Neural cell (in vitro differentiated cells): Measurements from ENCODE around the gene TRAPPC5.

ENCODE experiments used
- CTCF ChIP-seq: fragments of 450-650 bp; IDR thresholded peaks from 2 replicates; pipeline ENCODE4 v1.5.1; 2014; ENCODE audit warnings: antibody characterized with exemption, mild to moderate bottlenecking, moderate library complexity; ENCODE audit not compliant: poor library complexity, severe bottlenecking
- EZH2 ChIP-seq: fragments of 200-600, 300-800 bp; shearing (Covaris generic), sonication (generic); IDR thresholded peaks from 2 replicates; pipeline ENCODE4 v1.6.1; 2014; ENCODE audit warnings: antibody characterized with exemption, low read length, borderline replicate concordance, mild to moderate bottlenecking; ENCODE audit not compliant: insufficient read depth, poor library complexity, severe bottlenecking
- MXI1 ChIP-seq: fragments of 450-650 bp; conservative IDR thresholded peaks from 2 replicates; pipeline ENCODE4 v1.6.1; 2014; ENCODE audit warnings: antibody characterized with exemption, mild to moderate bottlenecking; ENCODE audit not compliant: poor library complexity, severe bottlenecking
- POLR2AphosphoS5 ChIP-seq: IDR thresholded peaks from 2 replicates; pipeline ENCODE4 v1.6.1; 2012
- RAD21 ChIP-seq: fragments of 450-650 bp; conservative IDR thresholded peaks from 2 replicates; pipeline ENCODE4 v1.6.1; 2014; ENCODE audit warnings: antibody characterized with exemption, mild to moderate bottlenecking, moderate library complexity
- REST ChIP-seq: IDR thresholded peaks from 2 replicates; pipeline ENCODE4 v1.6.1; 2012; ENCODE audit warnings: borderline replicate concordance
- TAF1 ChIP-seq: IDR thresholded peaks from 2 replicates; pipeline ENCODE4 v1.6.1; 2012; ENCODE audit warnings: low read depth

- TF ChIP-seq CTCF: no peak
- no peak for TF ChIP-seq EZH2
- no peak for TF ChIP-seq REST
- TF ChIP-seq MXI1: no peak
- no peak for TF ChIP-seq POLR2AphosphoS5
- TF ChIP-seq TAF1: no peak
- no peak for TF ChIP-seq RAD21
Measured at GRCh38 chr19:7639863-7640348, 40.7 kb upstream of the TRAPPC5 start.
